GM13976 (cell line): ENCODE measurements around the gene FGF21.
"Not testable (repeated sequence)": the region's sequence is repeated elsewhere in the genome, so short reads cannot be mapped to it uniquely, and the experiment has no call there.

Source experiments
- DNase-seq: peaks from one replicate; pipeline ENCODE4 v3.0.0; 2012; ENCODE audit warnings: low spot score
- CTCF ChIP-seq: IDR thresholded peaks from 2 replicates; pipeline ENCODE4 v1.5.1; 2012; ENCODE audit warnings: borderline replicate concordance, mild to moderate bottlenecking; ENCODE audit not compliant: insufficient read depth; ENCODE audit errors: extremely low read depth, missing control alignments, control extremely low read depth
- in situ Hi-C: fragments of 300-500 bp; cut with MboI; formaldehyde crosslinking; loops from one replicate; pipeline ENCODE4 v1.12.0; 2022; ENCODE audit warnings: low sequenced_read_pairs, mixed read lengths, inconsistent platforms; ENCODE audit not compliant: unreplicated experiment

FGF21 gene

GRCh38 chr19:48714759-48715675 lies 40.3 kb upstream of the FGF21 start:
- no peak for TF ChIP-seq CTCF
- in situ Hi-C loops, result no loop called here
- no peak for DNase-seq

- DNase-seq, result no peak
- no peak for TF ChIP-seq CTCF
- in situ Hi-C loops, result no loop called here
Measured at GRCh38 chr19:48715681-48716171, 39.6 kb upstream of the FGF21 start.

- DNase-seq, result no peak
- no peak for TF ChIP-seq CTCF
- in situ Hi-C loops, result no loop called here
Measured at GRCh38 chr19:48716562-48717291, 38.6 kb upstream of the FGF21 start.

GRCh38 chr19:48718106-48718505 lies 37.2 kb upstream of the FGF21 start:
- in situ Hi-C loops, DNase-seq: not testable (repeated sequence)

GRCh38 chr19:48718711-48719231 lies 36.6 kb upstream of the FGF21 start:
- no peak for DNase-seq
- in situ Hi-C loops, result no loop called here
- TF ChIP-seq CTCF, result no peak

- TF ChIP-seq CTCF, result no peak
- in situ Hi-C loops, result no loop called here
- DNase-seq, result no peak
Measured at GRCh38 chr19:48719263-48720171, 35.8 kb upstream of the FGF21 start, which contains the start of gene MAMSTR. TSS of gene MAMSTR (minus strand) at chr19:48719725. CDS start at chr19:48719031, 694 bp downstream.
